B cell (primary cell): ENCODE results near the gene IL15.

Experiments used
- CTCF ChIP-seq: fragments of 200-600 bp; IDR thresholded peaks from one replicate; pipeline ENCODE4 v1.8.0; 2022; ENCODE audit warnings: antibody characterized with exemption, mild to moderate bottlenecking
- EZH2 ChIP-seq: IDR thresholded peaks from 2 replicates; pipeline ENCODE4 v1.6.1; 2012; ENCODE audit warnings: borderline replicate concordance, low read depth, mild to moderate bottlenecking, moderate library complexity, low read length; ENCODE audit not compliant: insufficient read depth, poor library complexity, severe bottlenecking

DNA sequence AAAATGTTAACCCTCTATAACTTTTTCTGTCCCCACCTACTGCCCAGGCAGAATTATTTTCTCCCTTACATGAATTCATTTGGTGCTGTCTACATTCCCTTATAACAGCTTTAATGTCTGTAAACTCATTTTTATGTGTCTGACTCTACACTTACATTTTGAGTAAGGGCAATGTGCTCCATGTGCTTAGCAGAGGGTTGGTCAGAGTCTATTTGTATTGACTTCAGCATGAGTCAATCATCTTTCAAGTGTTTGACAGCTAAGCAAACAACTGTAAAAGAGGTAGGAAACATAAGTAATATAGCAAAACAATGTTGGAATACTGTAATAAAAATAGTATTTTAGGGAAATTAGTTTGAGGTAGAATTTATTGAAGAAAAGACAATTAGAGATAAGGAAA lies 6.3 kb downstream of the IL15 start:
- TF ChIP-seq CTCF = no peak
- TF ChIP-seq EZH2 = no peak
